ENCODE measurements around the gene CWF19L2.
"Not testable (repeated sequence)": the region's sequence is repeated elsewhere in the genome, so short reads cannot be mapped to it uniquely, and the experiment has no call there.

CWF19L2 gene

DNA sequence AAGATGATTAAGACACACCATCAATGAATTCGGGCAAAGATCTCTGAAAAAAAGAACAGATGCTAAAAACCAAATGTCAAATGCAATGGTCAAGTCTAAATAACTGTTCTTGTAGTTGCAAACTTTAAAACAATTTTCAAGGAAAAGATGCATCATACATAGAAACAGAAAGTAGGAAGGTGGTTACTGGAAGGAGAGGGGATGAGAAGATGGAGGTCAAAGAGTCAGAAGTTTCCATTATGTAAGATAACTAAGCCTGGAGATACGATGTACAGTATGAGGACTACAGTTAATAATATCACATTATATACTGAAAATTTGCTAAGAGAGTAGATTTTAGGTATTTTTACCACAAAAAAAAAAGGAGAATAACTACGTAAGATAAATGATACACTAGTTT is 27.1 kb downstream of the CWF19L2 start:
- no peak for DNase-seq

GRCh38 chr11:107427569-107428180 is 29.9 kb downstream of the CWF19L2 start:
- no peak for DNase-seq

DNA sequence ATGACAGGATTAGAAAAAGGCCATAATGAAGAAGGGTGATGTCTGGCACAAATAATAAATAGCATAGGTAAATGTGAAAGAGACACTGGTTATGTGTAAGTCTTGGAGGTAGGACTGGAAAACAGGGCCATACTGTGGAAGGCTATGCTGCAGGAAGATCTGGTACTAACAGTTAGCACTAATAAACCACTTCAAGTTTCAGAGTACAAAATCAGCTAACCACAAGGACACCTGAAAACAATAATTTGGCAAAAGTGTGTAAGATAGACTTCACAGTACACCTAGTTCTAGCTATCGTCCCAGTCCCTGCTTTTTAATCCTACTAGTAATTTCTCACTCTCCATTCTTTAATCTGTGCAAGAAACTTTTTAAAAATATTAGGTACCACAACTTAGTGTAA is 44.3 kb downstream of the CWF19L2 start:
- DNase-seq: no peak

- no peak for DNase-seq
Observed at GRCh38 chr11:107408762-107409211, 48.8 kb downstream of the CWF19L2 start.

- no peak for DNase-seq
Observed at GRCh38 chr11:107405260-107405659, 52.4 kb downstream of the CWF19L2 start.

DNA sequence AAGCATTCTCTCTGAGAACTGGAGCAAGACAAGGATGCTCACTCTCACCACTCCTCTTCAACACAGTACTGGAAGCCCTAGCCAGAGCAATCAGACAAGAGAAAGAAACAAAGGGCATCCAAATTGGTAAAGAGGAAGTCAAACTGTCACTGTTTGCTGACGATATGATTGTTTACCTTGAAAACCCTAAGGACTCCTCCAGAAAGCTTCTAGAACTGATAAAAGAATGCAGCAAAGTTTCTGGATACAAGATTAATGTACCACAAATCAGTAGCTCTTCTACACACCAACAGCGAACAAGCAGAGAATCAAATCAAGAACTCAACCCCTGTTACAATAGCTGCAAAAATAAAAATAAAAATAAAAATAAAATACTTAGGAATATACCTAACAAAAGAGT is 56.5 kb downstream of the CWF19L2 start:
- not testable (repeated sequence) for DNase-seq

DNA sequence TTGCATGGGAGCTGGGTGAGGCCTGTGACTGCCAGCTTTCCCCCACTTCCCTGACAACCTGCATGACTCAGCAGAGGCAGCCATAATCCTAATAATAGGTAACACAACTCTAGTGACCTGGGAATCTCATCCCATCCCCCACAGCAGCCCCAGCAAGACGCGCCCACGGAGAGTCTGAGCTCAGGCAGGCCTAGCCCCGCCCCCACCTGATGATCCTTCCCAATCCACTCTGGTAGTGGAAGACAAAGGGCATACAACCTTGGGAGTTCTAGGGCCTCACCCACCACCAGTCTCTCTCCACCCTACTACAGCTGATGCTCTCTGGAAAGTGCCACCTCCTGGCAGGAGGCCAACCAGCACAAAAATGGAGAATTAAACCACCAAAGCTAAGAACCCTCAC is 60.3 kb downstream of the CWF19L2 start:
- no peak for DNase-seq

DNA sequence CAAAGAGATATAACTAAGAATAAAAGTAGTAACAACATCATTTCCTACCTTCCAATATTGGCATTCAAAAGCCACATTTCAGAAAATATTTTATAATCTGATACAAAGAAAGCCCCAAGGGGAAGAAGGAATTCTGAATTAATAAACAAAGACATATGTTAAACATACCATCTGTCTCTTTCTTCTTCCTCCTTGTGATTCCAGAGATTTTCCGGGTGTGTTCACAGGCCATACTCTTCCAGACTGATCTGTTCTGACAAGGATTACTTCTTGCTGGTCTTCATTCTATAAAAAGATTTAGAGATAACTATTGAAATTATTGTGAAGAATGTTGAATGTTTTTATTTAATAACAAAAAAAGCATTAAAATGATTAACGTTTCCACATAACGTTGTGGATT is 65.0 kb downstream of the CWF19L2 start:
- DNase-seq: no peak

DNA sequence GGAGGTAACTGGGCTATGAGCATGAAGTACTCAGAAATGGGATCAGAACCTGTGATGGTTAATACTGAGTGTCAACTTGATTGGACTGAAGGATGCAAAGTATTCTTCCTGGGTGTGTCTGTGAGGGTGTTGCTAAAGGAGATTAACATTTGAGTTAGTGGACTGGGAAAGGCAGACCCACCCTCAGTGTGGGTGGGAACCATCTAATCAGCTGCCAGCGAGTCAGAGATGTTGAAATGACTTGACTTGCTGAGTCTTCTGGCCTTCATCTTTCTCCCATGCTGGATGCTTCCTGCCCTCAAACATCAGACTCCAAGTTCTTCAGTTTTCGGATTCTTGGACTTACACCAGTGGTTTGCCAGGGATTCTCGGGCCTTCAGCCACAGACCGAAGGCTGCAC is 66.9 kb downstream of the CWF19L2 start:
- not testable (repeated sequence) for DNase-seq

GRCh38 chr11:107387666-107388065 is 70.0 kb downstream of the CWF19L2 start:
- no peak for DNase-seq

- no peak for DNase-seq
Observed at GRCh38 chr11:107385361-107385981, 72.2 kb downstream of the CWF19L2 start.

GRCh38 chr11:107384144-107384852 is 73.3 kb downstream of the CWF19L2 start:
- DNase-seq: no peak

- DNase-seq: no peak
Observed at GRCh38 chr11:107372439-107372838, 85.2 kb downstream of the CWF19L2 start.

DNA sequence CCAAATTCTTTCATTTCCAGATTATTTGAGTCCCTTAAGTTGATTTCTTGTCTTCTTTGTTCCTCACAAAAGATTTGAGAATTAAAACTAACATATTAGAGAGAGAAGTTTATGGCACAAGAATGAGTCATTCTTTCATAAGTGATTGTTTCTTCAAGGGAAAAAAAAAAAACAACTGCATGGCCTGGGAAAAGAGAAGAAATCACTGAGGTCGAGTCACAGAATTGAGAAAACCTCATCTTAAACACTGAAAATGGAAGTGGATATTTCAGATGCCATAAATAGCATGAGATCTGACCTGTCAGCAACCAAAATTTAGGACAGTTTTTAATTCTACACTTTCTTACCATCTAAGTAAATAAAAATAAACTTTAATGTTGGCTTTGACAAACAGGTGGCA is 87.2 kb downstream of the CWF19L2 start:
- DNase-seq: no peak

DNA sequence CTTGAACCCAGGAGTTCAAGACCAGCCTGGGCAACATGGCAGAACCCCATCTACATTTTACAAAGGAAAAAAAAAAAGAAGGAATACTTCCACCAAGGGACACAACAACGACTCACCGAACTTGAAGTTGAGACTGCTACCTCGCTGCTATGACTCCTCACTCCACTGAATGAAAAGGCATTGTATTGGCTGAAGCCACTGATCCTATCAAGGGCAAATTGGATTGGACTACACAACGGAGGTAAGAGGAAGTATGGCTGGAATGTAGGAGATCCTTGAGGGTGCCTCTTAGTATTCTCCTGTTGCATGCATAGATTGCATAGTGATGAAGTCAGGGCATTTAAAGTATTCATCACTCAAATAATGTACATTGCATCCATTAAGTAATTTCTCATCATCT is 97.9 kb downstream of the CWF19L2 start:
- DNase-seq: no peak

DNA sequence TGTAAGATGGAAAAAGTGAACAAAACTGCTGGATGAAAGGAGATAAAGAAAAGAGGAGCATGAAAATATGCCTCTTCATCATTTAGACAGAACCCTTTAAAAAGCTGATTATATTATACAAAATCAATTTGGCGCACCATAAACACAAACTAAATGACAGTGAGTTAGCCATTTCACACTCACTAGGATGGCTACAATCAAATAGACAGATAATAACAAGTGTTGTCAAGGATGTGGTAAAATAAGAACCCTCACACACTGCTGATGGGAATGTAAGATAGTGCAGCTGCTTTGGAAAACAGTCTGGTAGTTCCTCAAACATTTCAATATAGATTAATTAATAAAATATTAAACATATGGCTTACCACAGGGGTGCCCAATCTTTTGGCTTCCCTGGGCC is 99.7 kb downstream of the CWF19L2 start:
- DNase-seq: no peak

GRCh38 chr11:107354780-107355179 is 102.8 kb downstream of the CWF19L2 start:
- DNase-seq: no peak

DNA sequence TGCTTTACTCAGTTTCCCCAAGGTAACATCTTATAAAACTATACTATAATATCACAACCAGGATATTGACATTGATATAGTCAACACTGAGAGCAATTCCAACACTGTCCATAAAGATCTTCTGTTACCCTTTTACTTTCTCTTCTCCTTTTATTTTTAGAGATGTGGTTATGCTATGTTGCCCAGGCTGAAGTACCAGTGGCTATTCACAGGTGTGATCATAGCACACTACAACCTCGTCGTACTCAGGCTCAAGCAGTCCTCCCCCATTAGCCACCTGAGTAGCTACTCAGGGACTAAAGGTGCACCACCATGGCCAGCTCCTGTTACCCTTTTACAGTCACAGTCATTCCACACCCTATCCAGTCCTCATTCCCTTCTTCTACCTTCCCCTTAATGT is 119.7 kb downstream of the CWF19L2 start:
- DNase-seq: no peak

DNA sequence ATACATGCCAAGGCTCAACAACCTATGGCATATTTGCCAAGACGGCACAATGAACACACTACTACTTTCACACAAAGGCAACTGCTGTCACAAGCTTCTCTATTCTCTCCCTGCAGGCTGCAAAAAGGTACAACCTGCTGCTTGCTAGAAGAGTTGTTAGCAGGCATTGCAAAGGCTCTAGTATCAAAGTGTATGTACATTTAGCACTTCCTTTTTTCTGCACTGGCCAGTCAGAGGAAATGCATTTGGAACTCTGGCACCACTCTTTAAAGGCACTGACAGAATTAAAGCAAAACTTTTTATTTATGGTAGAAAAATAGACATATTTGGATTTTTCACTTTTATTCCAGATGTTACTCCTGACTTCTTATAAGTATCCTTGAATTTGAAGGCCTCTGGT is 125.9 kb downstream of the CWF19L2 start:
- DNase-seq: no peak

DNA sequence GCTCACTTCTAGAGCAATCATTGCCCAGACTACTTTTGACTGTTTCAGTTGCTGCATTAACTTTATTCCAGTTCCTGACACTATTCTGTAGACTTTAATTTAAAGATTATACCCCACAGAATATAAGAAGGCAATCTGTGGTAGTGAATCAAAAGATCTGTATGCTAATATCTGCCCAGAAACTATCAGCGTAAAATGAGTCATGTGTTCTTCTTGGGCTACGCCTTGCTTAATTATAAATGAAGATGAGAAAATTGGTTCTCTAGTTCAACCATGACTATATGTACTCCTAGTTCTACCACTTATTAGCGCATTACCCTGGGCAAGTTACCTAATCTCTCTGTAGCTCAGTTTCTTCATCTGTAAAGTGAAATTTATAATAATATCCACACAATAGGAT is 128.5 kb downstream of the CWF19L2 start:
- DNase-seq: no peak

DNA sequence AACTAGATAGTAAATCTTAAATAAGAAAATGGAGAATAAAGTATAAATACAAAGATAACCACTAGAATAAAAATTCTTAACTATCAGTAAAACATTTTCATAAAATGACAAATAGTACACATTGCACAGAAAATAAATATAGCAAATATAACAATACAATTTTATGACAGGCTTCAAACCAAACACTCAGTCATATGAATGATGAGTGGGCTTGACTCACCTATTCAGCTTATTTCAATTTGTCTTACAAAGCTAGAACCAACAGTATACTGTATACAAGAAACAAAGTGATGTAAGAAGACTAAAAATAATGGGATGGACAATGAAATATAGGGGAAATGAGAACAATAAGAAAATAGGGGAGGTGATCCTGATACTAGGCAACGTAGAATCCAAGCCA is 141.2 kb downstream of the CWF19L2 start:
- DNase-seq: no peak

DNA sequence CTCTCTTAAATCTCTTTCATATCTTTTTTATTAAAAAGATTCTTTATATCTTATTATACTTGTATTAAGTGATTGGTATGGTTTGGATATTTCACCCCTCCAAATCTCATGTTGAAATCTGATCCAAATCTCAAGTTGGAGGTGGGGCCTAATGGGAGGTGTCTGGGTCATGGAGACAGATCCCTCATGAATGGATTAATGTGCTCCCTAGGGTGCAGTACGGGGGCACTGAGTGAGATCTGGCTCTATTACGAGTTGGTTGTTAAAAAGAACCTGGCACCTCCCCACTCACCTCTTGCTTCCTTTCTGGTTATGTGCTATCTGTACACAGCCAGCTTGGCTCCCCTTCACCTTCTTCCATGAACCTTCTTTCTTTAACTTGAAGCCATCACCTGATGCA is 149.6 kb downstream of the CWF19L2 start:
- DNase-seq: no peak

GRCh38 chr11:107301878-107302277 is 155.7 kb downstream of the CWF19L2 start:
- no peak for DNase-seq

GRCh38 chr11:107293677-107294344 is 163.8 kb downstream of the CWF19L2 start:
- DNase-seq: no peak
